ENCODE results near the gene PFKFB3. TPM values are rescaled to one million over a fixed set of nuclear protein-coding genes. Genes with fewer than 3 reads are reported as not detected.

Gene PFKFB3
- total and polyA plus RNA-seq, 2 of the 4 experiments (the other 2 are of a cell fraction): 34.1 to 45.5 TPM

DNA sequence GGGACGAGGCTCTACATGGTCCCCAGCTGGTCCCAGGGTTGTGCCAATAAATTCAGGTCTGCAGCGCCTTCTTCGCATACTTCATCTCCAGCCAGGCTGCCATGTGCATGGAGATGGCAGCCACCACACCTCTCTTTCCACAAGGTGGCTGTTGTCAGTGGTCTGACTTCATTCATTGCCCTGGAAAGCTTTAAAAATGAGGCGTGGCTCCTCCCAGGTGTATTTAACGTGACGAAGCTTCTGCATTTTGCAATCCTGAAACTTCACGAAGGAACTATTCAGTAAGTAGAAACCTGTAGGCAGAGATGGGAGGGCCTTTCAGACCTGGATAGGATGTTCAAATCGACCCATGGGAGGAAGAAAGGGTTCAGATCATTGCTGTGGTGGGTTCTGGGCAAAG, 53.7 kb downstream of the PFKFB3 start:
- Histone ChIP-seq H2BK20ac (ENCODE audit: low read depth, low read length) (no peak overlapping the region), H4K5ac (ENCODE audit: low read depth, low read length) (no peak overlapping the region), H3K4ac (ENCODE audit: low read depth, low read length) (no peak overlapping the region), H3K9me3 (ENCODE audit: control insufficient read depth, insufficient read depth, low read length) (no peaks in the 10 kb centered on the region), H4K91ac (ENCODE audit: insufficient read depth, low read depth, low read length) (no peak overlapping the region), H2BK120ac (ENCODE audit: low read depth, low read length) (no peak overlapping the region), H3K56ac (ENCODE audit: extremely low read depth, insufficient read depth, low read length) (no peak overlapping the region), H3K4me3 (ENCODE audit: insufficient read depth, low read depth, low read length) (no peak overlapping the region), H4K20me1 (ENCODE audit: insufficient read depth, low read length) (no peaks in the 10 kb centered on the region), H3K4me1 (ENCODE audit: control insufficient read depth, insufficient read depth, low read length) (no peaks in the 10 kb centered on the region), H3K79me1 (ENCODE audit: low read depth in 1 of 2, low read length in 2 of 2) (no peaks in the 10 kb centered on the region), H2AFZ (replicated peaks; ENCODE audit: low read length, poor library complexity) (no peak overlapping the region), H2AK5ac (ENCODE audit: low read depth, low read length) (no peak overlapping the region), H3K14ac (replicated peaks; ENCODE audit: low read depth, low read length) (no peak overlapping the region), H3K18ac (ENCODE audit: low read depth, low read length) (no peak overlapping the region), H2BK15ac (ENCODE audit: low read depth, low read length) (no peak overlapping the region), H3K9me1 (ENCODE audit: insufficient read depth, low read length) (no peaks in the 10 kb centered on the region), H4K8ac (ENCODE audit: low read depth in 2 of 2, low read length in 2 of 2) (no peak overlapping the region), H2AK9ac (replicated peaks; ENCODE audit: low read depth, low read length, poor library complexity) (no peak overlapping the region), H3K27ac (ENCODE audit: insufficient read depth, low read length) (no peak overlapping the region), H3K36me3 (ENCODE audit: control insufficient read depth, insufficient read depth, low read length) (no peaks in the 10 kb centered on the region), H3K9ac (ENCODE audit: low read depth, low read length) (no peak overlapping the region), H3K23ac (ENCODE audit: low read depth, low read length) (no peak overlapping the region), H3K27me3 (ENCODE audit: control insufficient read depth, insufficient read depth, low read length) (no peaks in the 10 kb centered on the region), H2BK5ac (ENCODE audit: low read depth, low read length, poor library complexity, severe bottlenecking) (no peak overlapping the region), H3K4me2 (ENCODE audit: low read depth, low read length) (no peak overlapping the region)
- ATAC-seq (ENCODE audit: low read depth) (no peak), DNase-seq (no peak)
- no CpG with 5 or more reads among the region's 8 CpGs for WGBS, 2 experiments (ENCODE audit: extremely low coverage in 2 of 2, insufficient read length in 1 of 2)
- POLR2A ChIA-PET (ENCODE audit: unreplicated experiment): no interaction called here
- TF ChIP-seq, protein P1, sequence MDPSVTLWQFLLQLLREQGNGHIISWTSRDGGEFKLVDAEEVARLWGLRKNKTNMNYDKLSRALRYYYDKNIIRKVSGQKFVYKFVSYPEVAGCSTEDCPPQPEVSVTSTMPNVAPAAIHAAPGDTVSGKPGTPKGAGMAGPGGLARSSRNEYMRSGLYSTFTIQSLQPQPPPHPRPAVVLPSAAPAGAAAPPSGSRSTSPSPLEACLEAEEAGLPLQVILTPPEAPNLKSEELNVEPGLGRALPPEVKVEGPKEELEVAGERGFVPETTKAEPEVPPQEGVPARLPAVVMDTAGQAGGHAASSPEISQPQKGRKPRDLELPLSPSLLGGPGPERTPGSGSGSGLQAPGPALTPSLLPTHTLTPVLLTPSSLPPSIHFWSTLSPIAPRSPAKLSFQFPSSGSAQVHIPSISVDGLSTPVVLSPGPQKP (IDR thresholded peaks at IDR 0.05; ENCODE audit: borderline replicate concordance, low read depth, low read length): no peak
- TF ChIP-seq RAD21 (IDR thresholded peaks at IDR 0.05; ENCODE audit: low read length): no peak
- TF ChIP-seq MAFK (IDR thresholded peaks at IDR 0.05; ENCODE audit: low read depth, low read length): no peak
- TF ChIP-seq SMC3 (IDR thresholded peaks at IDR 0.05; ENCODE audit: low read depth, low read length): no peak
- no peak for TF ChIP-seq NFE2L2 (IDR thresholded peaks at IDR 0.05; ENCODE audit: low read depth, low read length)
- no peak for TF ChIP-seq MXI1 (IDR thresholded peaks at IDR 0.05; ENCODE audit: borderline replicate concordance, low read depth, low read length)
- no peak for TF ChIP-seq RCOR1 (IDR thresholded peaks at IDR 0.05; ENCODE audit: insufficient replicate concordance, low read length)
- TF ChIP-seq FOS (IDR thresholded peaks at IDR 0.05; ENCODE audit: low read depth, low read length): no peak
- TF ChIP-seq, protein P2, sequence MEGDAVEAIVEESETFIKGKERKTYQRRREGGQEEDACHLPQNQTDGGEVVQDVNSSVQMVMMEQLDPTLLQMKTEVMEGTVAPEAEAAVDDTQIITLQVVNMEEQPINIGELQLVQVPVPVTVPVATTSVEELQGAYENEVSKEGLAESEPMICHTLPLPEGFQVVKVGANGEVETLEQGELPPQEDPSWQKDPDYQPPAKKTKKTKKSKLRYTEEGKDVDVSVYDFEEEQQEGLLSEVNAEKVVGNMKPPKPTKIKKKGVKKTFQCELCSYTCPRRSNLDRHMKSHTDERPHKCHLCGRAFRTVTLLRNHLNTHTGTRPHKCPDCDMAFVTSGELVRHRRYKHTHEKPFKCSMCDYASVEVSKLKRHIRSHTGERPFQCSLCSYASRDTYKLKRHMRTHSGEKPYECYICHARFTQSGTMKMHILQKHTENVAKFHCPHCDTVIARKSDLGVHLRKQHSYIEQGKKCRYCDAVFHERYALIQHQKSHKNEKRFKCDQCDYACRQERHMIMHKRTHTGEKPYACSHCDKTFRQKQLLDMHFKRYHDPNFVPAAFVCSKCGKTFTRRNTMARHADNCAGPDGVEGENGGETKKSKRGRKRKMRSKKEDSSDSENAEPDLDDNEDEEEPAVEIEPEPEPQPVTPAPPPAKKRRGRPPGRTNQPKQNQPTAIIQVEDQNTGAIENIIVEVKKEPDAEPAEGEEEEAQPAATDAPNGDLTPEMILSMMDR (conservative IDR thresholded peaks at IDR 0.05; ENCODE audit: low read depth, low read length): no peak
- TF ChIP-seq POLR2A (IDR thresholded peaks at IDR 0.05; ENCODE audit: low read depth, low read length): no peak
- TF ChIP-seq CHD1 (IDR thresholded peaks at IDR 0.05; ENCODE audit: low read depth, low read length): no peak
- TF ChIP-seq MAZ (IDR thresholded peaks at IDR 0.05; ENCODE audit: borderline replicate concordance, low read depth, low read length): no peak
- TF ChIP-seq, protein P3, sequence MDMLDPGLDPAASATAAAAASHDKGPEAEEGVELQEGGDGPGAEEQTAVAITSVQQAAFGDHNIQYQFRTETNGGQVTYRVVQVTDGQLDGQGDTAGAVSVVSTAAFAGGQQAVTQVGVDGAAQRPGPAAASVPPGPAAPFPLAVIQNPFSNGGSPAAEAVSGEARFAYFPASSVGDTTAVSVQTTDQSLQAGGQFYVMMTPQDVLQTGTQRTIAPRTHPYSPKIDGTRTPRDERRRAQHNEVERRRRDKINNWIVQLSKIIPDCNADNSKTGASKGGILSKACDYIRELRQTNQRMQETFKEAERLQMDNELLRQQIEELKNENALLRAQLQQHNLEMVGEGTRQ (IDR thresholded peaks at IDR 0.05; ENCODE audit: low read depth, low read length): no peak
- in situ Hi-C loops (cut with MboI; ENCODE audit: low sequenced_read_pairs) (no loop called here), dilution Hi-C loops (cut with HindIII; ENCODE audit: low sequenced_read_pairs, unreplicated experiment) (no loop called here), intact Hi-C loops (cut with micrococcal nuclease) (no loop called here)
- BruUV-seq (replicated peaks): no TSS peak
- CTCF ChIA-PET: no interaction called here
